Activated CD4-positive, alpha-beta T cell treated with anti-CD3 and anti-CD28 coated beads, Interleukin-2, amount 10 ng/mL, durations not matched to agents 24 days and 14 days (primary cell): Measurements from ENCODE around the gene CDKL4. TPM values are rescaled to one million over a fixed set of nuclear protein-coding genes. Genes with fewer than 3 reads are reported as not detected.
"Not testable (repeated sequence)": the region's sequence is repeated elsewhere in the genome, so short reads cannot be mapped to it uniquely, and the experiment has no call there.

ENCODE experiments used
- DNase-seq: peaks from one replicate; pipeline ENCODE4 v3.0.0; 2022
- H3K27ac Mint-ChIP-seq: one replicate; pipeline ENCODE4 v1.8.0; 2022; ENCODE audit warnings: mild to moderate bottlenecking, mixed read lengths
- H3K27me3 Mint-ChIP-seq: one replicate; pipeline ENCODE4 v1.8.0; 2022; ENCODE audit warnings: mixed read lengths
- H3K36me3 Mint-ChIP-seq: one replicate; pipeline ENCODE4 v1.8.0; 2022; ENCODE audit warnings: low read depth, mild to moderate bottlenecking, mixed read lengths
- H3K4me1 Mint-ChIP-seq: one replicate; pipeline ENCODE4 v1.8.0; 2021; ENCODE audit warnings: mixed read lengths
- H3K4me3 Mint-ChIP-seq: one replicate; pipeline ENCODE4 v1.8.0; 2022; ENCODE audit warnings: mild to moderate bottlenecking, moderate library complexity, mixed read lengths
- H3K9me3 Mint-ChIP-seq: one replicate; pipeline ENCODE4 v1.8.0; 2021; ENCODE audit warnings: mixed read lengths
- intact Hi-C: fragments of 100-400 bp; cut with micrococcal nuclease; formaldehyde crosslinking; loops from one replicate; pipeline ENCODE4 v1.15.1; 2023
- total RNA-seq: library from RNA; stranded (reverse); gene quantifications from 2 replicates; pipeline ENCODE4 v1.2.3, GENCODE V29; 2022

Gene CDKL4
- total RNA-seq, 1 donor from 2014 or later, result not detected

GRCh38 chr2:39181297-39181696 is 62.5 kb downstream of the CDKL4 start:
- Mint-ChIP-seq H3K9me3 (no peaks in the 10 kb centered on the region), H3K4me1 (peaks cover 3% of the 10 kb centered on the region), H3K27me3 (peaks cover 4% of the 10 kb centered on the region), H3K27ac (no peak overlapping the region), H3K4me3 (no peak overlapping the region), H3K36me3 (peaks cover 3% of the 10 kb centered on the region)
- DNase-seq, result no peak
- intact Hi-C loops, result no loop called here

- intact Hi-C loops, result no loop called here
- peaks cover 3% of the 10 kb centered on the region for H3K36me3 Mint-ChIP-seq
These were observed 63.5 kb downstream of the CDKL4 start for GRCh38 chr2:39179974-39180960.

GRCh38 chr2:39178756-39179155 is 65.0 kb downstream of the CDKL4 start:
- Mint-ChIP-seq H3K27me3 (peaks cover 4% of the 10 kb centered on the region), H3K4me1 (peaks cover 4% of the 10 kb centered on the region), H3K36me3 (peaks cover 3% of the 10 kb centered on the region), H3K9me3 (no peaks in the 10 kb centered on the region), H3K27ac (no peak overlapping the region), H3K4me3 (no peak overlapping the region)
- no peak for DNase-seq
- intact Hi-C loops, result no loop called here

More at GRCh38 chr2:39179974-39180960, 63.5 kb downstream of the CDKL4 start:
- no peak for DNase-seq
- Mint-ChIP-seq H3K4me3 (no peak overlapping the region), H3K9me3 (no peaks in the 10 kb centered on the region), H3K27ac (no peak overlapping the region), H3K27me3 (peaks cover 4% of the 10 kb centered on the region), H3K4me1 (peaks cover 4% of the 10 kb centered on the region)

- DNase-seq, result no peak
- Mint-ChIP-seq H3K4me1 (peaks cover 6% of the 10 kb centered on the region), H3K27me3 (peaks cover 4% of the 10 kb centered on the region), H3K9me3 (no peaks in the 10 kb centered on the region), H3K4me3 (no peak overlapping the region), H3K36me3 (peaks cover 3% of the 10 kb centered on the region), H3K27ac (no peak overlapping the region)
- intact Hi-C loops, result no loop called here
These were observed 66.8 kb downstream of the CDKL4 start for GRCh38 chr2:39176997-39177396.

GRCh38 chr2:39175026-39175812 is 68.6 kb downstream of the CDKL4 start:
- Mint-ChIP-seq H3K4me1 (peaks cover 12% of the 10 kb centered on the region), H3K36me3 (peaks cover 7% of the 10 kb centered on the region)
- intact Hi-C loops, result no loop called here

GRCh38 chr2:39174022-39174421 is 69.7 kb downstream of the CDKL4 start:
- peaks cover 4% of the 10 kb centered on the region for H3K27me3 Mint-ChIP-seq
- peaks cover 12% of the 10 kb centered on the region for H3K4me1 Mint-ChIP-seq
- no peak for DNase-seq
- H3K27ac Mint-ChIP-seq, result no peak overlapping the region
- peaks cover 7% of the 10 kb centered on the region for H3K36me3 Mint-ChIP-seq
- H3K9me3 Mint-ChIP-seq, result no peaks in the 10 kb centered on the region
- no peak overlapping the region for H3K4me3 Mint-ChIP-seq
- intact Hi-C loops, result no loop called here

More at GRCh38 chr2:39175026-39175812, 68.6 kb downstream of the CDKL4 start:
- peaks cover 4% of the 10 kb centered on the region for H3K27me3 Mint-ChIP-seq
- H3K4me3 Mint-ChIP-seq, result no peak overlapping the region
- no peak overlapping the region for H3K27ac Mint-ChIP-seq
- DNase-seq, result no peak
- no peaks in the 10 kb centered on the region for H3K9me3 Mint-ChIP-seq

GRCh38 chr2:39172047-39172706 is 71.6 kb downstream of the CDKL4 start:
- H3K27ac Mint-ChIP-seq, H3K36me3 Mint-ChIP-seq, H3K4me3 Mint-ChIP-seq, intact Hi-C loops, DNase-seq, H3K27me3 Mint-ChIP-seq, H3K9me3 Mint-ChIP-seq: not testable (repeated sequence)
- H3K4me1 Mint-ChIP-seq, result peaks cover 15% of the 10 kb centered on the region

GRCh38 chr2:39171621-39172020 is 72.1 kb downstream of the CDKL4 start:
- intact Hi-C loops, result no loop called here
- peaks cover 4% of the 10 kb centered on the region for H3K36me3 Mint-ChIP-seq
- peak overlapping the region; percentile 32 for H3K27ac Mint-ChIP-seq
- H3K9me3 Mint-ChIP-seq, result no peaks in the 10 kb centered on the region
- H3K4me3 Mint-ChIP-seq, result no peak overlapping the region
- no peak for DNase-seq
- H3K4me1 Mint-ChIP-seq, result peaks cover 18% of the 10 kb centered on the region
- no peaks in the 10 kb centered on the region for H3K27me3 Mint-ChIP-seq

GRCh38 chr2:39164089-39164488 is 79.7 kb downstream of the CDKL4 start:
- no peak overlapping the region for H3K27ac Mint-ChIP-seq

GRCh38 chr2:39160982-39161381 is 82.8 kb downstream of the CDKL4 start:
- no peak overlapping the region for H3K27ac Mint-ChIP-seq
- H3K4me1 Mint-ChIP-seq, result peaks cover 4% of the 10 kb centered on the region
- intact Hi-C loops, result no loop called here
- DNase-seq, result no peak
- H3K4me3 Mint-ChIP-seq, result no peak overlapping the region
- H3K27me3 Mint-ChIP-seq, result peaks cover 3% of the 10 kb centered on the region
- peaks cover 3% of the 10 kb centered on the region for H3K36me3 Mint-ChIP-seq
- H3K9me3 Mint-ChIP-seq, result peaks cover 7% of the 10 kb centered on the region

More at GRCh38 chr2:39164089-39164488, 79.7 kb downstream of the CDKL4 start:
- H3K4me1 Mint-ChIP-seq, result peaks cover 11% of the 10 kb centered on the region
- H3K4me3 Mint-ChIP-seq, result no peak overlapping the region
- peaks cover 3% of the 10 kb centered on the region for H3K36me3 Mint-ChIP-seq
- intact Hi-C loops, result no loop called here
- peaks cover 3% of the 10 kb centered on the region for H3K27me3 Mint-ChIP-seq
- no peak for DNase-seq
- peaks cover 7% of the 10 kb centered on the region for H3K9me3 Mint-ChIP-seq

GRCh38 chr2:39159283-39159682 is 84.5 kb downstream of the CDKL4 start:
- Mint-ChIP-seq H3K27me3 (peaks cover 3% of the 10 kb centered on the region), H3K36me3 (peaks cover 4% of the 10 kb centered on the region), H3K9me3 (peaks cover 7% of the 10 kb centered on the region), H3K4me3 (no peak overlapping the region), H3K4me1 (peaks cover 3% of the 10 kb centered on the region), H3K27ac (no peak overlapping the region)
- intact Hi-C loops, result no loop called here
- no peak for DNase-seq

- intact Hi-C loops, result no loop called here
- Mint-ChIP-seq H3K36me3 (peaks cover 4% of the 10 kb centered on the region), H3K27ac (peak overlapping the region; percentile 25), H3K9me3 (peaks cover 6% of the 10 kb centered on the region), H3K27me3 (peaks cover 2% of the 10 kb centered on the region), H3K4me3 (no peak overlapping the region), H3K4me1 (peaks cover 5% of the 10 kb centered on the region)
- no peak for DNase-seq
These were observed 85.4 kb downstream of the CDKL4 start for GRCh38 chr2:39158351-39158750.

- DNase-seq, result no peak
- Mint-ChIP-seq H3K4me3 (no peak overlapping the region), H3K36me3 (peaks cover 2% of the 10 kb centered on the region), H3K9me3 (peaks cover 8% of the 10 kb centered on the region), H3K27me3 (peaks cover 2% of the 10 kb centered on the region), H3K4me1 (peaks cover 5% of the 10 kb centered on the region), H3K27ac (no peak overlapping the region)
- intact Hi-C loops, result no loop called here
These were observed 86.9 kb downstream of the CDKL4 start for GRCh38 chr2:39156846-39157245.
